ENCODE results near the gene RFTN1.

DNA sequence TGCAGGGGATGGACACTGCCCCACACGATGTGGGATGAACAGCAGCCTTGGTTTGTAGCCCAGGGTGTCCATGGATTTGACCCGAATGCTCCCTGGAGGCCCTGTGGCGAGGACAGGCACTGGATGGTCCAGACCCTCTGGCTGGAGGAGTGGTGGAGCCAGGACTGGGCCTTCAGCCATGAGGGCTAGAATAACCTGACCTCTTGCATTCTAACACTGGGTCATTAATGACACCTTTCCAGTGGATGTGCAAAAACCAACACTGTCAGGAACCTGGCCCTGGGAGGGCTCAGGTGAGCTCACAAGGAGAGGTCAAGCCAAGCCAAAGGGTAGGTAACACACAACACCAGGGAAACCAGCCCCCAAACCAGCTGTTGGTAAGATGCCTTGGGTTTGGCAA, 197.1 kb downstream of the RFTN1 start:
- TF ChIP-seq, protein P1, sequence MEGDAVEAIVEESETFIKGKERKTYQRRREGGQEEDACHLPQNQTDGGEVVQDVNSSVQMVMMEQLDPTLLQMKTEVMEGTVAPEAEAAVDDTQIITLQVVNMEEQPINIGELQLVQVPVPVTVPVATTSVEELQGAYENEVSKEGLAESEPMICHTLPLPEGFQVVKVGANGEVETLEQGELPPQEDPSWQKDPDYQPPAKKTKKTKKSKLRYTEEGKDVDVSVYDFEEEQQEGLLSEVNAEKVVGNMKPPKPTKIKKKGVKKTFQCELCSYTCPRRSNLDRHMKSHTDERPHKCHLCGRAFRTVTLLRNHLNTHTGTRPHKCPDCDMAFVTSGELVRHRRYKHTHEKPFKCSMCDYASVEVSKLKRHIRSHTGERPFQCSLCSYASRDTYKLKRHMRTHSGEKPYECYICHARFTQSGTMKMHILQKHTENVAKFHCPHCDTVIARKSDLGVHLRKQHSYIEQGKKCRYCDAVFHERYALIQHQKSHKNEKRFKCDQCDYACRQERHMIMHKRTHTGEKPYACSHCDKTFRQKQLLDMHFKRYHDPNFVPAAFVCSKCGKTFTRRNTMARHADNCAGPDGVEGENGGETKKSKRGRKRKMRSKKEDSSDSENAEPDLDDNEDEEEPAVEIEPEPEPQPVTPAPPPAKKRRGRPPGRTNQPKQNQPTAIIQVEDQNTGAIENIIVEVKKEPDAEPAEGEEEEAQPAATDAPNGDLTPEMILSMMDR (conservative IDR thresholded peaks at IDR 0.05; ENCODE audit: low read length), result no peak
- no peak for TF ChIP-seq EZH2phosphoT487 (IDR thresholded peaks at IDR 0.05; ENCODE audit: borderline replicate concordance, low read depth, low read length)

Data from OCI-LY7 (cell line).